ENCODE data around the gene USP25. TPM values are rescaled to one million over a fixed set of nuclear protein-coding genes. Genes with fewer than 3 reads are reported as not detected.

The USP25 gene
- total RNA-seq, 1 experiment from 2014 or later, result 26.0 TPM

DNA sequence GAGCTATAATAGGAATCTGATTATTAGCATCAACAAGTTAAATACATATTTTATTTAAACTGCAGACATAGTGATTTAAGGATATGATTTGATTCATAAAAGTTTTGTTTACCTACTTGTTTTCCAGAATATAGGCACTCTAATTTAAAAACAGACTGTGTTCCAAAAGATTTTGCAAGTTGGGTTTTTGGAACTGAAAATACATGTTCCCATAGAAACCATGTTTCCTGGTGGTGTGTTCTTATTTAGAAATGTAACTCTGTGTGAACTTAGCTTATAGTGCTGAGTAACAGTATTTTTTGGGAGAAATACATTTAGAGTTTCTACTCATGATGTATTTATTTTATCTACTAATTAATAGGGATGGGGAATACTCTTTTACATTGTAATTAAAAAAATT, 21.8 kb downstream of the USP25 start:
- ChIA-PET POLR2A (ENCODE audit: unreplicated experiment) (no interaction called here), CTCF (interaction anchor here (0.6 kb wide), 1 partner anchor 1511 kb away, joined by 3 read pairs; no protein-coding TSS in a partner anchor)
- Histone ChIP-seq H3K27ac (no peak overlapping the region), H2AFZ (no peak overlapping the region), H3K9me2 (ENCODE audit: insufficient read depth) (no peaks in the 10 kb centered on the region), H3F3A (ENCODE audit: insufficient read depth, low read depth) (no peaks in the 10 kb centered on the region), H4K20me1 (ENCODE audit: insufficient read depth) (peaks cover 2% of the 10 kb centered on the region; the same call in 1 of the 2 replicates), H3K79me2 (ENCODE audit: low read depth) (peaks cover 96% of the 10 kb centered on the region), H3K9me3 (ENCODE audit: insufficient read depth, low read depth) (no peaks in the 10 kb centered on the region), H3K36me3 (ENCODE audit: low read depth) (0 out of 2 replicates have a peak, but pooled peaks cover 3% of the 10 kb centered on the region), H3K4me3 (no peak overlapping the region), H3K27me3 (ENCODE audit: insufficient read depth, low read depth) (no peaks in the 10 kb centered on the region), H3K4me2 (no peak overlapping the region), H3K4me1 (replicated peaks; ENCODE audit: insufficient read depth) (peaks cover 11% of the 10 kb centered on the region; the same call in 1 of the 2 replicates)
- DNase-seq, result no peak
- intact Hi-C loops (cut with micrococcal nuclease; ENCODE audit: unreplicated experiment), result no loop called here
- TF ChIP-seq EZH2 (IDR thresholded peaks at IDR 0.05; ENCODE audit: low read depth), result no peak
- TF ChIP-seq, protein P1, sequence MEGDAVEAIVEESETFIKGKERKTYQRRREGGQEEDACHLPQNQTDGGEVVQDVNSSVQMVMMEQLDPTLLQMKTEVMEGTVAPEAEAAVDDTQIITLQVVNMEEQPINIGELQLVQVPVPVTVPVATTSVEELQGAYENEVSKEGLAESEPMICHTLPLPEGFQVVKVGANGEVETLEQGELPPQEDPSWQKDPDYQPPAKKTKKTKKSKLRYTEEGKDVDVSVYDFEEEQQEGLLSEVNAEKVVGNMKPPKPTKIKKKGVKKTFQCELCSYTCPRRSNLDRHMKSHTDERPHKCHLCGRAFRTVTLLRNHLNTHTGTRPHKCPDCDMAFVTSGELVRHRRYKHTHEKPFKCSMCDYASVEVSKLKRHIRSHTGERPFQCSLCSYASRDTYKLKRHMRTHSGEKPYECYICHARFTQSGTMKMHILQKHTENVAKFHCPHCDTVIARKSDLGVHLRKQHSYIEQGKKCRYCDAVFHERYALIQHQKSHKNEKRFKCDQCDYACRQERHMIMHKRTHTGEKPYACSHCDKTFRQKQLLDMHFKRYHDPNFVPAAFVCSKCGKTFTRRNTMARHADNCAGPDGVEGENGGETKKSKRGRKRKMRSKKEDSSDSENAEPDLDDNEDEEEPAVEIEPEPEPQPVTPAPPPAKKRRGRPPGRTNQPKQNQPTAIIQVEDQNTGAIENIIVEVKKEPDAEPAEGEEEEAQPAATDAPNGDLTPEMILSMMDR (conservative IDR thresholded peaks at IDR 0.05), result no peak
- no TSS peak for BruUV-seq (replicated peaks)

DNA sequence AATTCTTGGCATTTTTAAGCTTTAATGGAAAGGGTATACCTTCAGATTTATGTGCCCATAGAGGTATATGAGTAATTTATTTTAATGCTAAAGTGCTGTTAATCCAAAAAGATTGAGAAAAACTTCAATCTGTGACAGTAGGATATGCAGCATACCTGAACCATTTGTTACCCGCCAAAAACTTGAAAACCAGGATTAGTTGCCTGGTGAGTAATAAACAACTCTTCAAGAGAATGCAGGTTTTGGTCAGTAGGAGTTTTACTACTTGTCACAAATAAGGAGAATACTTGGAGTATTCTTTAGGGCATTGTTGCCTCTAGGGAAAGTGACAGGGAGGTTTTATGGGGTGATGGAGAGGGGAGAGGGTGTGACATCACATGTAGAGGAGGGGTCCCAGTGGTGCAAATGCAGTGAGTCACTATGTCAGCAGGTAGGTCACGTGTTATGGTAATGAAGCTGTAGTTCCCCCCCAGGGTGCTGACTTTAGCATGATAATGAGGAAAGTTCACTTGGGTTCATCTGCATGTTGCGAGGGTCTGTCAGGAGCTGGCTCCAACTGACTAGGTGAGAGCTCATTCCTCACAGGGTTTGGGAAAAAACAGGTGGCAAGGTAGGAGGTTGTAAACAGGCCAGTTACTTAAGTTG, 23.1 kb downstream of the USP25 start:
- Histone ChIP-seq H3K27ac (no peak overlapping the region), H2AFZ (no peak overlapping the region), H4K20me1 (ENCODE audit: insufficient read depth) (peaks cover 4% of the 10 kb centered on the region; the same call in 1 of the 2 replicates), H3F3A (ENCODE audit: insufficient read depth, low read depth) (no peaks in the 10 kb centered on the region), H3K36me3 (ENCODE audit: low read depth) (0 out of 2 replicates have a peak, but pooled peaks cover 3% of the 10 kb centered on the region), H3K4me1 (replicated peaks; ENCODE audit: insufficient read depth) (peaks cover 11% of the 10 kb centered on the region; the same call in 1 of the 2 replicates), H3K9me3 (ENCODE audit: insufficient read depth, low read depth) (no peaks in the 10 kb centered on the region), H3K27me3 (ENCODE audit: insufficient read depth, low read depth) (no peaks in the 10 kb centered on the region), H3K4me2 (no peak overlapping the region), H3K4me3 (no peak overlapping the region), H3K9me2 (ENCODE audit: insufficient read depth) (no peaks in the 10 kb centered on the region), H3K79me2 (ENCODE audit: low read depth) (peaks cover 98% of the 10 kb centered on the region)
- no peak for DNase-seq
- CTCF ChIA-PET, result no interaction called here
- no TSS peak for BruUV-seq (replicated peaks)
- POLR2A ChIA-PET (ENCODE audit: unreplicated experiment), result no interaction called here
- intact Hi-C loops (cut with micrococcal nuclease; ENCODE audit: unreplicated experiment), result no loop called here
- no peak for TF ChIP-seq EZH2 (IDR thresholded peaks at IDR 0.05; ENCODE audit: low read depth)
- TF ChIP-seq, protein P1 (conservative IDR thresholded peaks at IDR 0.05), result no peak

DNA sequence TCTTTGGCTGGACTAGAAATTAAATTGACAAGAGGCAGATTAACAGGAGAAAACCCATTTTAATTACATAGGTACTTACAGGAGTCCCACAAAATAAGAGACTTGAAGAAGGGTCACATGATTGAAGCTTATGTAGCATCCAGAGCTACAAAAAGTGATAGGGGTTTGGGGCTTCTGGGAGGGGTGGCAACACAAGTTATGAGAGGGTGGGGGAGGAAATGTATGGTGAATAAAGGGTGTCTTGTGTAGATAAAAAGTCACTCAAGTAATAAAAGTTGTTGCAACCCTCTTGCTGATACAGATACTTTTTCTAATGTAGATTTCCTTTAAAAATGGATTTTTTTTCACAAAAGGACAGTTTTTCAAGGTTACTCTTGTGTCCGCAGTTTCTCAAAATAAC, 24.0 kb downstream of the USP25 start:
- intact Hi-C loops (cut with micrococcal nuclease; ENCODE audit: unreplicated experiment), result no loop called here
- Histone ChIP-seq H4K20me1 (ENCODE audit: insufficient read depth) (peaks cover 4% of the 10 kb centered on the region; the same call in 1 of the 2 replicates), H3K4me1 (replicated peaks; ENCODE audit: insufficient read depth) (peaks cover 7% of the 10 kb centered on the region; the same call in 1 of the 2 replicates), H3K9me3 (ENCODE audit: insufficient read depth, low read depth) (peaks cover 5% of the 10 kb centered on the region; the same call in 1 of the 2 replicates), H3K36me3 (ENCODE audit: low read depth) (0 out of 2 replicates have a peak, but pooled peaks cover 3% of the 10 kb centered on the region), H3K79me2 (ENCODE audit: low read depth) (peaks cover 98% of the 10 kb centered on the region), H3F3A (ENCODE audit: insufficient read depth, low read depth) (no peaks in the 10 kb centered on the region), H3K27ac (no peak overlapping the region), H3K9me2 (ENCODE audit: insufficient read depth) (no peaks in the 10 kb centered on the region), H3K4me3 (no peak overlapping the region), H2AFZ (no peak overlapping the region), H3K27me3 (ENCODE audit: insufficient read depth, low read depth) (no peaks in the 10 kb centered on the region), H3K4me2 (no peak overlapping the region)
- no TSS peak for BruUV-seq (replicated peaks)
- ChIA-PET CTCF (no interaction called here), POLR2A (ENCODE audit: unreplicated experiment) (no interaction called here)
- DNase-seq, result no peak
- TF ChIP-seq EZH2 (IDR thresholded peaks at IDR 0.05; ENCODE audit: low read depth), result no peak
- TF ChIP-seq, protein P1 (conservative IDR thresholded peaks at IDR 0.05), result no peak

Data from PC-9 (cell line).